ENCODE results near the gene LYST. TPM values are rescaled to one million over a fixed set of nuclear protein-coding genes. Genes with fewer than 3 reads are reported as not detected.
A peak's percentile ranks its signal among the peaks of the same experiment; 100 is the strongest.

Gene LYST
- total RNA-seq, 1 donor from 2014 or later: 16.4 TPM

DNA sequence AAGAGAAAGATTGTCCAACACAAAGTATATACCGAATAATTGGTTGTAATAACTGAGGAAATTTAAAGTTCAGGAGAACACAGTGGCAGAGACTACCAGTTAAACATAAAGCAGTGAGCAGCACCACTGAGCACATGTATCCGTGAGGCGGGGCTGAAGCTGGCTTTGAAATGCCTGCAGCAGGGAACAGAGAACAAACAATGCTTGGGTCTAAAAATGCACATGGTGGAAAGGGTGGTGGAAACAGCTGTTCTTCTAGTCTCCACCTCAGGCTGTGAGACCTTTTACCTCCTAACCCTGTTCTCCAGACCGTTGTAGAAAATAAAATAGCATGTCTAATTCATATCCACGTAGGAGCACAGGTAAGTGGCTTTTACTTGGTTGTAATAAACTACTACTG is 209.4 kb downstream of the LYST start:
- Mint-ChIP-seq H3K4me1 (ENCODE audit: low read depth) (no peaks in the 10 kb centered on the region), H3K27me3 (ENCODE audit: low read depth) (peaks cover 13% of the 10 kb centered on the region), H3K27ac (ENCODE audit: unreplicated experiment) (no peak overlapping the region), H3K36me3 (ENCODE audit: low read depth) (no peaks in the 10 kb centered on the region), H3K4me3 (ENCODE audit: unreplicated experiment) (no peak overlapping the region), H3K9me3 (ENCODE audit: low read depth) (peaks cover 3% of the 10 kb centered on the region)
- no peak for DNase-seq (ENCODE audit: low spot score)
- TF ChIP-seq, protein P1, sequence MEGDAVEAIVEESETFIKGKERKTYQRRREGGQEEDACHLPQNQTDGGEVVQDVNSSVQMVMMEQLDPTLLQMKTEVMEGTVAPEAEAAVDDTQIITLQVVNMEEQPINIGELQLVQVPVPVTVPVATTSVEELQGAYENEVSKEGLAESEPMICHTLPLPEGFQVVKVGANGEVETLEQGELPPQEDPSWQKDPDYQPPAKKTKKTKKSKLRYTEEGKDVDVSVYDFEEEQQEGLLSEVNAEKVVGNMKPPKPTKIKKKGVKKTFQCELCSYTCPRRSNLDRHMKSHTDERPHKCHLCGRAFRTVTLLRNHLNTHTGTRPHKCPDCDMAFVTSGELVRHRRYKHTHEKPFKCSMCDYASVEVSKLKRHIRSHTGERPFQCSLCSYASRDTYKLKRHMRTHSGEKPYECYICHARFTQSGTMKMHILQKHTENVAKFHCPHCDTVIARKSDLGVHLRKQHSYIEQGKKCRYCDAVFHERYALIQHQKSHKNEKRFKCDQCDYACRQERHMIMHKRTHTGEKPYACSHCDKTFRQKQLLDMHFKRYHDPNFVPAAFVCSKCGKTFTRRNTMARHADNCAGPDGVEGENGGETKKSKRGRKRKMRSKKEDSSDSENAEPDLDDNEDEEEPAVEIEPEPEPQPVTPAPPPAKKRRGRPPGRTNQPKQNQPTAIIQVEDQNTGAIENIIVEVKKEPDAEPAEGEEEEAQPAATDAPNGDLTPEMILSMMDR (IDR thresholded peaks at IDR 0.05): no peak

GRCh38 chr1:235652364-235652763 is 214.3 kb downstream of the LYST start:
- H3K4me3 Mint-ChIP-seq (ENCODE audit: unreplicated experiment): no peak overlapping the region
- H3K27me3 Mint-ChIP-seq (ENCODE audit: low read depth): peaks cover 33% of the 10 kb centered on the region
- H3K36me3 Mint-ChIP-seq (ENCODE audit: low read depth): peaks cover 2% of the 10 kb centered on the region
- peaks cover 15% of the 10 kb centered on the region for H3K4me1 Mint-ChIP-seq (ENCODE audit: low read depth)
- peaks cover 3% of the 10 kb centered on the region for H3K9me3 Mint-ChIP-seq (ENCODE audit: low read depth)
- TF ChIP-seq, protein P1 (IDR thresholded peaks at IDR 0.05): no peak
- H3K27ac Mint-ChIP-seq (ENCODE audit: unreplicated experiment): no peak overlapping the region
- no peak for DNase-seq (ENCODE audit: low spot score)

GRCh38 chr1:235651170-235651806 is 215.4 kb downstream of the LYST start:
- peak overlapping the region; percentile 55 for H3K4me3 Mint-ChIP-seq (ENCODE audit: unreplicated experiment)
- peaks cover 2% of the 10 kb centered on the region for H3K36me3 Mint-ChIP-seq (ENCODE audit: low read depth)
- no peak overlapping the region for H3K27ac Mint-ChIP-seq (ENCODE audit: unreplicated experiment)
- DNase-seq (ENCODE audit: low spot score): no peak
- peaks cover 42% of the 10 kb centered on the region for H3K27me3 Mint-ChIP-seq (ENCODE audit: low read depth)
- H3K9me3 Mint-ChIP-seq (ENCODE audit: low read depth): peaks cover 3% of the 10 kb centered on the region
- TF ChIP-seq, protein P1 (IDR thresholded peaks at IDR 0.05): no peak
- peaks cover 15% of the 10 kb centered on the region for H3K4me1 Mint-ChIP-seq (ENCODE audit: low read depth)

DNA sequence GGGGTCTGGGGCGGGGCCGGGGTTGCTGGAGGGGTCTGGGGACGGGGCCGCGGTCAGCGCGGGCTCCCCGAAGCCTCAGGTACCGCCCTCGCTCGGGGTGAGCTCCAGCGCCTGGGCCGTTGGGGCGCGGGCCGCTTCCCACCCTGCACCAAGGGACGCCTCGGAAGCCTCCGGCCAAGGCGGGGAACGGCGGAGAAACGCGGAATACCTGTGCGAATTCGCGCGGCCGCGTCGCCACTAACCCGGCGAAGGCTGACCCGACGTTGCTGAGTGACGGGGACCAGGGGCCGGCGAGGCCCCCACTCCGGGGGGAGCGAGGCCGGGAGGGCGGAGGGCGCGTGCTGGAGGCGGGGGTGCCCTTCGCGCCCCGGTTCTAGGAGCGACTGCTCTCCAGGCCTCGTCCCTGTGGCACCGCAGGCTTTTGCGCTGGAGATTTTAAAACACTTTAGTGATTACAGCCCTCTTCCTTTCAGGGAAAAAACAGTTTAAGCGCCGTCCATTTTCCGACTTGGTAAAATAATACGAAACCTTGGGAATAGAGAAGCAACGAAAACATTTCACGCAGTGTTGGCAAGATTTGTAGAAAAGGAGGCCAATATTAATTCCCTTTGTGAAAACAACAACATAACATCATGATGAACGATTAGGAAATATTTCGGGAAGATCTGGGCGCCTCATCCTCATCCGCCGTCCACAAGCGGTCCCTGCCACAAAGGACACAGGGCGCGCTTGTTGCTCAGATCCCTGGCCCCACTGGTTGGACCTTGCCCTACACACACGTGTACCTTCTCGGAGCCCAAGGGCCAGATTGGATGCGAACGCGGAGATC is 216.2 kb downstream of the LYST start:
- Mint-ChIP-seq H3K27ac (ENCODE audit: unreplicated experiment) (no peak overlapping the region), H3K27me3 (ENCODE audit: low read depth) (peaks cover 44% of the 10 kb centered on the region), H3K9me3 (ENCODE audit: low read depth) (peaks cover 3% of the 10 kb centered on the region), H3K4me1 (ENCODE audit: low read depth) (peaks cover 15% of the 10 kb centered on the region), H3K4me3 (ENCODE audit: unreplicated experiment) (peak overlapping the region; percentile 55), H3K36me3 (ENCODE audit: low read depth) (peaks cover 2% of the 10 kb centered on the region)
- TF ChIP-seq, protein P1 (IDR thresholded peaks at IDR 0.05): no peak
- DNase-seq (ENCODE audit: low spot score): no peak

GRCh38 chr1:235649368-235650163 is 217.1 kb downstream of the LYST start, which contains the start of gene GNG4:
GNG4 (minus strand) TSS chr1:235649784; CDS start chr1:235583838, 65,946 bp downstream.
- Mint-ChIP-seq H3K36me3 (ENCODE audit: low read depth) (peaks cover 2% of the 10 kb centered on the region), H3K27me3 (ENCODE audit: low read depth) (peaks cover 46% of the 10 kb centered on the region)

More at GRCh38 chr1:235649368-235650163, 217.1 kb downstream of the LYST start, which contains the start of gene GNG4:
- peak within 1 kb of the TSS; percentile 80 for H3K4me3 Mint-ChIP-seq (ENCODE audit: unreplicated experiment)
- DNase-seq (ENCODE audit: low spot score): no peak
- peaks cover 15% of the 10 kb centered on the region for H3K4me1 Mint-ChIP-seq (ENCODE audit: low read depth)
- H3K9me3 Mint-ChIP-seq (ENCODE audit: low read depth): peaks cover 3% of the 10 kb centered on the region
- TF ChIP-seq, protein P1 (IDR thresholded peaks at IDR 0.05): no peak
- no peak within 1 kb of the TSS for H3K27ac Mint-ChIP-seq (ENCODE audit: unreplicated experiment)
